ENCODE measurements around the gene RAP1GAP.

DNA sequence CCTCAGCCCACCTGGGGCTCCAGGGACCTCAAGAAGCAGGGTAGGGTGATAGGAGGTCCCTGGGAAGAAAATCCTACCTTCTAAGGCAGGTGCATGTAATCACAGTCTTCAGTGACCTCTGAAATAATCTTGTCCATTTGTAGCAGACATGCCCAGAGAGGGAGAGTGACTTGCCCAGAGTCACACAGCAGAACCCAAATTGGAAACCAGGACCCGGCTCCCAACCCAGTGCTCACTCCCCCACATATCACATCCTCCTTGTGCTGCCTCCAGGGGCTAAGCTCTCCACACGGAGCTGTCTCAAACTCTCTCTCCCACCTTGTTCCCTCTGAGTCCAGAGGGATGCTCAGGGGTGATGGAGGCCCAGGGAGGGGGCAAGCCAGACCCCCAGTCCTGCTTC, 72.5 kb downstream of the RAP1GAP start:
- TF ChIP-seq CTCF (IDR thresholded peaks at IDR 0.05) = no peak
- TF ChIP-seq POLR2A (IDR thresholded peaks at IDR 0.05) = no peak
- no peak for TF ChIP-seq POLR2AphosphoS5 (IDR thresholded peaks at IDR 0.05; ENCODE audit: insufficient read depth in 1 of 2, low read depth in 1 of 2)

Measured in vagina (tissue), 2 donors.